ENCODE measurements around the gene TEF.
A peak's percentile ranks its signal among the peaks of the same experiment; 100 is the strongest.
"Not testable (repeated sequence)": the region's sequence is repeated elsewhere in the genome, so short reads cannot be mapped to it uniquely, and the experiment has no call there.

TEF gene

DNA sequence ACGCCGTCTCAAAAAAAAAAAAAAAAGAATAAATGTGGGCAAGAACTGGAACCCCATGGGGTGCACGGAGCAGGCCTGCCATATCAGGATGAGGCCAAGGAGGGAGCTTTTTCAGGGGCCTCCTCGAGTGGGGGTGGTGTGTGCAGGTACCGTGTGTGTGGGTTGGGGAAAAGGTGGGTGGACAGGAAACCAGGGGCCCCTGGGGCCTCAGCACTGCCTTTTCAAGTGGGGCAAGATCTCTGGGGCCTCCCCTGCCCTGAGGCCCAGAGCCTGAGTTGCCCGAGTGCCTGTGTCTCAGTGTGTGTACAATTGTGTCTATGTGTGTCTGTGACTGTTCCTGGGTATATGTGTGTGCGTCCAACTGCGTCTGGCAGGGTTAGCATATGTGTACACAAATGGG is 23.8 kb downstream of the TEF start:
- intact Hi-C loops (cut with DNase I), result no loop called here
- DNase-seq, result no peak

- DNase-seq, result no peak
- intact Hi-C loops (cut with DNase I), result no loop called here
These were observed 24.7 kb downstream of the TEF start for GRCh38 chr22:41406410-41406809.

DNA sequence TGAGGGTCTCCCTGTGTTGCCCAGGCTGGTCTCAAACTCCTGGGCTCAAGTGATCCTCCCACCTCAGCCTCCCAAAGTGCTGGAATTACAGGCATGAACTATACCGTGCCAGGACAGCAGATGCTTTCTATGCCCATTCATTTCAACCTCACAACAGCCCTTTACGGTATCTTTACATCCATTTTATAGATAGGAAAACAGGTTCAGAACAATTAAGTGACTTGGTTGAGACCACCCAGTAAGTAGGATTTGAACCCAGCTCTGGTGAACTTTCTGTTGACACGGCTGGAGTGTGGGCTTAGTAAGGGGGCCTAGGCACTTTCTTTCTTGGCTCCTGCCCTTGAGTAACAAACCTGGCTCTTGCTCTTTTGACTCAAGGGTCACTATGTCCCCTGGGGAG is 25.7 kb downstream of the TEF start:
- DNase-seq, result no peak
- intact Hi-C loops (cut with DNase I), result no loop called here

DNA sequence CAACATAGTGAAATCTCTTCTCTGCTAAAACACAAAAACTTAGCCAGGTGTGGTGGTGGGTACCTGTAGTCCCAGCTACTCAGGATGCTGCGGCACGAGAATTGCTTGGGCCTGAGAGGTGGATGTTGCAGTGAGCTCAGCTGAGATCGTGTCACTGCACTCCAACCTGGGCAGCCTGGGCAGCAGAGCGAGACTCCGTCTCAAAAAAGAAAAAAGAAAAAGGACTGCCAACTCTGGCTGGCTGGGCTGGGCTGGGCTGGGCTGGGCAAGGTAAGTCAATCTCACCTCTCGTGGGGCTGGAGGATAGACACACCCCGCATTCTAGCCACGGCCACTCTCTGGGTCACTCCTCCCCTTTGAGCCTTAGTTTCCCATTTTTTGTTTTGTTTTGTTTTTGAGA is 26.9 kb downstream of the TEF start:
- intact Hi-C loops (cut with DNase I), result no loop called here
- DNase-seq, result no peak

DNA sequence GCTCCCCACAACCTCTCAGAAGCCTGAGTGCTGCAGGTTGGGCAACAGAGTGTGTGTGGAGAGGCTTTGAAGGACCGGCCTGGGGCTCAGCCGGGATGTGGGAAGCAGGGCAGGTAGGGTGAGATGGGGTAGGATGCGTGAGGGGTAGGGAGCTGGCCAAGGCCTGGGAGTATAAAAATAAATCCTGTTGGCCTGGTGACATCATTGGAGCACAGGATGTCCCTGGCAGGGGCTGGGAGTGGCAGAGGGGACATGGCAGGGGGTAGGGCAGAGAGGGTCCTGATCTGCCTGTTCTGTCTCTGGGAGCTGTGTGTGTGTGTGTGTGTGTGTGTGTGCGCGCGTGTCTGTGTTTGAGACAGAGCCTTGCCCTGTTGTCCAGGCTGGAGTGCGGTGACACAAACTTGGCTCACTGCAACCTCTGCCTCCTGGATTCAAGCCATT is 28.6 kb downstream of the TEF start:
- DNase-seq, result peak in 1 of 42 donors; percentile 24
- intact Hi-C loops (cut with DNase I), result no loop called here

DNA sequence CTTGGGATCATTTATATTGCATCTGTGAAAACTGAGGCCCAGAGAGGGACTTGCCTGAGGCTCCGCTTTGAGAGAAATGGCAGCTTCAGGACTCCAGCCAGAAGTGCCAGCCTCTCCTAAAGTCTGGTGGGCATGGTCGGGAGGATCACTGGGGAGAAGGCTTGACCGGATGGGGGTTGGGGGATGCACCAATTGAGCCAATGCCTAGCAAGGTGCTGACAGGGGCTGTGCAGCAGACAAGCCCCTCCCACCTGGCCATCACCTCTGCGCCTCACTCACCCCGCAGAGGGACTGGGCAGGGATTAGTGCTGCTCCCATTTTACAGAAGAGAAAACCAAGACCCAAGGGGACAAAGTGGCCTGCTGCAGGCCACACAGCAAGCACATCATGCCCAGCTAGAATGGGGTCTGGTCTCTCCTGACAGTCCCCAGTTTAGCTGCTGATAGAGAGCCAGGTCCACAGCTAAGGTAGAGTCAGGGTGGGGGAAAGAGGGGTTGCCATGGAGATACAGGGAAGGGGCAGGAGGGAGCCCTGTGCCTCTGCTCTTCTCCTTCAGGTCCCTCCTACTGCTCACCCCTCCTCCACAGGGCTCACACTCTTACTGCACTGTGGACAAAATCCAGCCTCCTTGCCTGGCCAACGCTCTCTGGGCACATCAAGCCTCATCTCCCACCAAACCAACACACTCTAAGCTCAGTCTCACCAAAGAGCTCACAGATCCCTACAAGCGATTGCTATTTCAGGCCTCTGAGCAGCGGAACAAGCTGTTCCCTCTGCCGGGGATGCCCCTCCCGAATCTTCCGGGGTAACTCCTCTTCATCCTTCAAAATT is 29.5 kb downstream of the TEF start:
- intact Hi-C loops (cut with DNase I), result no loop called here
- peak in 41 of 42 donors; percentile 42 to 89 (median 76) for DNase-seq

DNA sequence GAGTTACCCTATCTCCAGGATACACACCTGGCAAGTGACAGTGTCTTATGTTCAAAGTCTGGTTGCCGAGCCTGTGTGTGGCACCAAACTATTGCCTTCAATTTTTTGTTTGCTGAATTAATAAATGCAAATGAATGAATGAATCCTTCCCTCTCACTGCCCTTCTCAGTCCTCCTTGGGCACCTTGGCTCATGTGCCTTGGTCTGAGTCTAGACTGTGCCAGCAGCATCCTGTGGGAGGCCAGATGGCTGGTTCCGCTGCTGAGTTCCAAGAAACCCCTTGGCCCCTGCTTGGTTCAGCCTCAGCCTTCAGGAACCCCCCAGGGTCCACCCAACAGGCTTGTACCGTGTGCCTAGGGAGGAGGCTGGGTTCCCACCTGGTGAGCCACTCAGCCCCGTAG is 33.8 kb downstream of the TEF start:
- intact Hi-C loops (cut with DNase I), result no loop called here
- DNase-seq, result no peak

GRCh38 chr22:41417622-41418390 is 36.1 kb downstream of the TEF start:
- peak; percentile 89 to 99 (median 97) for DNase-seq
- intact Hi-C loops (cut with DNase I), result no loop called here

DNA sequence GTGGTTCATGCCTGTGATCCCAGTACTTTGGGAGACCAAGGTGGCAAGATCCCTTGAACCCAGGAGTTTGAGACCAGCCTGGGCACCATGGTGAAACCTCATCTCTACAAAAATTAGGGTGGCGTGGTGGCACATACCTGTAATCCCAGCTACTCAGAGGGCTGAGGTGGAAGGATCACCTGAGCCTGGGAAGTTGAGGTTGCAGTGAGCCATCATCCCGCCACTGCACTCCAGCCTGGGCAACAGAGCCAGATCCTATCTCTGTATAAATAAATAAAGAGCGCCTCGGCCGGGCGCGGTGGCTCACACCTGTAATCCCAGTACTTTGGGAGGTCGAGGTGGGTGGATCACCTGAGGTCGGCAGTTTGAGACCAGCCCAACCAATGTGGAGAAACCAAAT is 37.0 kb downstream of the TEF start:
- no peak for DNase-seq
- intact Hi-C loops (cut with DNase I), result no loop called here

GRCh38 chr22:41425660-41426365 is 44.1 kb downstream of the TEF start:
- DNase-seq, result peak in 1 of 42 donors; percentile 22
- intact Hi-C loops (cut with DNase I), result no loop called here

DNA sequence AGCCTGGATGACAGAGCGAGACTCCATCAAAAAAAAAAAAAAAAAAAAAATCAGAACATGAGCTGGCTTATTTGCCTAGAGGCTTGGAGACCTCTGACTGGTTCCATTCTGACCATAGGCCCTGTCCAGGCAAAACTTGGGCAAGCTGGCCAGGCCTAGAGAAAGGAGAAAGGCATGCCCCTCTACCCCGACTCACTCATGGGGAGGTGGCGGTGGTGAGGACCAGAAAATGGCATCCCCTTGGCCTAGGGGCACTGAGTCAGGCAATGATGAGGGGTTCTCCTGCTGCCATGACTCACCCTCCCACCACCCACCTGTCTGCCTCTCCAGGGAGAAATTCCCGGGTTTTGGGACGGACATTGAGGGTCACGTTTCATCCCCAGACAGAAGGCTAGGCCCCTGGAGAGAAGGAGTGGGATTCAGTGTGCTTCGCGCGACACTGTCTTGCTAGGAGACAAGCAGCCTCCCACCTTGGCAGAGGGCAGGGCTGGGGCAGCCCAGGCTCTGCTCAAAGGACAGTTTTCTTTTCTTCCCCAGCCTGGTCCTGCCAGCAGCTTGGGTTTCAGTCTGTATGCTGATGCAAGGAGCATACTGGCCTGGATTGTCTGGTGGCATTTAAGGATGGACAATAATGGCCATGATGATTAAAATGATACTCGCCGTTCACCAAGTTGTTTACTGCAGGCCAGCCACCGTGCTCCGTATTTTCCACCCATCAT is 47.6 kb downstream of the TEF start:
- intact Hi-C loops (cut with DNase I), result no loop called here
- DNase-seq, result peak in 11 of 42 donors; percentile 9 to 74 (median 52)

DNA sequence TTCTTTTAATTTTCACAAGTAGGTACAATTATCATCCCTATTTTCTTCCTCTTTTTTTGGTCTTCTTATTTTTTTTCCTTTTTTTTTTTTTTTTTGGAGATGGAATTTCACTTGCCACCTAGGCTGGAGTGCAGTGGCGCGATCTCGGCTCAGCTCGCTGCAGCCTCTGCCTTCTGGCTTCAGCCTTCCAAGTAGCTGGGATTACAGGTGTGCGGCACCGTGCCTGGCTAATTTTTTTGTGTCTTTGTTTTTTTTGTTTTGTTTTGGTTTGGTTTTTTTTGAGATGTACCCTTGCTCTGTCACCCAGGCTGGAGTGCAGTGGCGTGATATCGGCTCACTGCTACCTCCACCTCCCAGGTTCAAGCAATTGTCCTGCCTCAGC is 48.2 kb downstream of the TEF start:
- intact Hi-C loops (cut with DNase I), result no loop called here
- DNase-seq, result no peak

- DNase-seq, result no peak
- intact Hi-C loops (cut with DNase I), result no loop called here
These were observed 49.9 kb downstream of the TEF start for GRCh38 chr22:41431656-41432055.

- intact Hi-C loops (cut with DNase I); DNase-seq: not testable (repeated sequence)
These were observed 51.7 kb downstream of the TEF start for GRCh38 chr22:41433480-41433879.

GRCh38 chr22:41434361-41435003 is 52.7 kb downstream of the TEF start:
- DNase-seq, result peak in 2 of 42 donors; percentile 8 to 51
- intact Hi-C loops (cut with DNase I), result not testable (repeated sequence)

DNA sequence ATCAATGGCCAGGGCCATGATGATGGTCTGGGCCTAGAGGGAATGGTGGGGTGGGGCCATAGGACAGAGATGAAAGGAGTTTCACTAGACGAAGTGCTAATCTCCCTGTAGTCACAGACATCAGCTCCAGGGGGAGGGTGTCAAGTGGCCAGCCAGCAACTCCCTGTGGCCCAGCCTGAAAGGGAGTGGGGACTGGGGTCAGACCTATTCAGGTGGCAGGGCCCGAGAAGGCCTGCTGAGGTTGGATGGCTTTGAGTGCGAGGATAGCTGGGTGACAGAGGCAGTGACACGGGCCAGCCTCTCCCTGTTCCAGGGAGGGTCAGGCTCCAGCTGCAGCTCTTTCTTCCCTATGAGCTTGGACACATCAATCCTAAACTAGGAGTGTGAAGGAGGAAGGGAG is 53.8 kb downstream of the TEF start:
- no peak for DNase-seq
- intact Hi-C loops (cut with DNase I), result no loop called here

GRCh38 chr22:41436322-41437113 is 54.8 kb downstream of the TEF start:
- DNase-seq, result peak in 2 of 42 donors; percentile 7 to 54
- intact Hi-C loops (cut with DNase I), result no loop called here

DNA sequence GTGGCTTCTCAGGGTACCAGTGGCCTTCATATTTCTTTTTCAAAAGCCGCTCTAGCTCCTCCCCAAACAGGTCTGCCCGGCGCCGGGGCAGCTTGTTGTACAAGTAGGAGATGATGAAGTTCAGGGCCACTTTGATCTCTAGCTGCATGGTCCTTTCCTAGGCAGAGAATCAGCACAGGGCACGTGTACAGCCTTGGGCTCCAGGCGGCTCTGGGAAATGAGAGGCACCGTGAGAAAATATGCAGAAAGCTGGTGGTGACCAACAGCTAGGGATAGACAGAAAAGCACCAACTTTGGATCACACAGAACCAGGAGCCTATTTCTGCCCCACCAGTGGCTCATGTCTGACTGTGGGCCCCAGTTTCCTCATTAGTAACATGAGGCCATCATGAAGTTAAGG is 55.5 kb downstream of the TEF start:
- intact Hi-C loops (cut with DNase I), result no loop called here
- DNase-seq, result no peak
